Heart right ventricle (tissue), 16 donors: ENCODE results near the gene MUC5B. TPM values are rescaled to one million over a fixed set of nuclear protein-coding genes. Genes with fewer than 3 reads are reported as not detected.
A peak's percentile ranks its signal among the peaks of the same experiment; 100 is the strongest.

ENCODE experiments used
- ATAC-seq, 8 donors: fragments of 200-7000 bp; cut with Tn5 transposase; one replicate each; pipeline ENCODE4 v1.9.1; 2020; ENCODE audit warnings: mild to moderate bottlenecking in 8 of 8, moderate library complexity in 8 of 8, moderate number of reproducible peaks in 1 of 8
- DNase-seq, 2 donors: peaks; one replicate each; pipeline ENCODE4 v3.0.0-alpha.2; 2020
- H3K27ac ChIP-seq, 10 donors: fragments of 200-600 bp; sonication (generic) in 2 of 10; one replicate each; pipeline versions ENCODE4 v1.5.0 to v1.8.0; 2020 to 2022; ENCODE audit warnings: mild to moderate bottlenecking in 3 of 10
- H3K27me3 ChIP-seq, 7 donors: fragments of 200-600 bp; one replicate each; pipeline ENCODE4 v1.8.0; 2021 to 2022; ENCODE audit warnings: mild to moderate bottlenecking in 2 of 7
- H3K36me3 ChIP-seq, 9 donors: fragments of 200-600 bp; sonication (generic) in 1 of 9; one replicate each; pipeline versions ENCODE4 v1.5.0 to v1.8.0; 2020 to 2022; ENCODE audit warnings: mild to moderate bottlenecking in 2 of 9
- H3K4me1 ChIP-seq, 9 donors: fragments of 200-600 bp; sonication (generic) in 1 of 9; one replicate each; pipeline versions ENCODE4 v1.5.0 to v1.8.0; 2020 to 2022; ENCODE audit warnings: mild to moderate bottlenecking in 4 of 9
- H3K4me3 ChIP-seq, 10 donors: fragments of 200-600 bp; sonication (generic) in 2 of 10; one replicate each; pipeline versions ENCODE4 v1.5.0 to v1.8.0; 2020 to 2022; ENCODE audit warnings: mild to moderate bottlenecking in 7 of 10, moderate library complexity in 2 of 10
- H3K9me3 ChIP-seq, 11 donors: fragments of 200-600 bp in 10 of 11; sonication (generic) in 2 of 11; one replicate each; pipeline versions ENCODE4 v1.5.0 to v1.8.0; 2013 to 2022; ENCODE audit warnings: mild to moderate bottlenecking in 2 of 11, control low read depth in 1 of 11, moderate library complexity in 1 of 11
- WGBS, 2 donors: extraction: QIAGEN DNeasy Blood & Tissue Kit; methylation state at CpG; one replicate each; pipeline ENCODE4 v1.1.7; 2013; ENCODE audit warnings: inconsistent platforms in 1 of 2; 5-methylcytosine and 5-hydroxymethylcytosine counted together
- intact Hi-C, 10 donors: fragments of 100-400 bp; cut with DNase I; formaldehyde crosslinking; loops; one replicate each; pipeline versions ENCODE4 v1.11.1 to v1.14.2; 2022
- polyA plus RNA-seq, 2 donors: library from polyadenylated mRNA; stranded (reverse); fragments of 200-250 nt; gene quantifications; one replicate each; pipeline ENCODE4 v1.2.3, GENCODE V29; 2013
- total RNA-seq, 10 donors: library from RNA; stranded (reverse); fragmentation: NEBNext Ultra II Directional in 3 of 10; extraction: Animal tissue kit (Norgen Biotek cat#: 25700) in 3 of 10; gene quantifications; one replicate each; pipeline versions ENCODE4 v1.2.1 to v1.2.4, GENCODE V29; 2021 to 2023
- TF ChIP-seq, protein P1 (sequence below), 9 donors: fragments of 200-600 bp; sonication (generic) in 2 of 9; IDR thresholded peaks; one replicate each; pipeline versions ENCODE4 v1.5.0 to v1.8.0; 2021 to 2022; ENCODE audit warnings: antibody characterized with exemption in 9 of 9, mild to moderate bottlenecking in 5 of 9, moderate library complexity in 1 of 9
- donor health status: Arrhythmogenic right ventricular cardiomyopathy.
- donor health status: ischemic (EF 13 %, LVEDD 7.1; RV severe dilation, severe dysfunction).
- donor health status: healthy with polysubstance abuse.
- donor health status: DM: no; HTN: yes; CAD: no.
- donor health status: DM: no; HTN: no; CAD: no.
- donor health status: ischemic (EF 25% LVEDD 6.9; RV normal size, moderate dysfunction).
- donor health status: ischemic (EF 25% LVEDD 5.7; RV mildly dilated, moderate dysfunction).
- donor health status: healthy.
- donor health status: DM: yes; HTN: yes; CAD: no.
- donor health status: Ischemic cardiomyopathy.
- donor health status: ischemic (EF 35%, LVEDD 5.7; RV mildly dilated, moderate dysfunction).
- donor health status: nonischemic (EF 11% LVEDD 7.7; RV severe dilation, severe dysfunction).
- donor health status: DM: yes; HTN: yes; CAD: no.
- donor health status: PGD.
- donor health status: ischemic (EF 29% LVEDD 5.4; RV normal size, mild dysfunction).
- donor health status: nonischemic (EF 23%, LVEDD 6.1; RV moderate dilation, normal function).

The MUC5B gene
- total and polyA plus RNA-seq, 12 donors: not detected

DNA sequence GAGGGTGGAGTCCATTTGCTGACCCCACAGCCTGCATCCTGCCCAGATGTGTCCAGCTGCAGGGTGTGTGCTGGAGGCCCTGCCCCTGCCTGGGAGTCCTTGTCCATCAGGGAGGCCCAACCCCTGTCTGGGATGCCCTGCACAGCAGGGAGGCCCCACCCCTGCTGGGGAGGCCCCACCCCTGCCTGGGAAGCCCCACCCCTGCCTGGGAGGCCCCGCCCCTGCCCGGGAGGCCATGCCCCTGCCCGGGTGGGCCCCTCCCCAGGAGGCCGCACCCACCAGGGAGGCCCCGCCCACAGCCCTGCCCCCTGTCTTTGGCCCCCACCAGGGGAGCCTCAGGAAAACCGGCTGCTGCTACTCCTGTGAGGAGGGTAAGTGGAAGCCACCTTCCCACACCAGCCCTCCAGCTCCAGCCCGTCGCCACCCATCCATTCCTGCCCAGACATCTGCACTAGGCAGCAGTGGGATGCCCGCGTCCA, 37.2 kb downstream of the MUC5B start:
- Histone ChIP-seq H3K36me3 (no peaks in the 10 kb centered on the region), H3K9me3 (no peaks in the 10 kb centered on the region), H3K4me1 (peaks cover 4 to 17% (median 14%) of the 10 kb centered on the region in 9 donors), H3K27me3 (no peaks in the 10 kb centered on the region), H3K4me3 (no peak overlapping the region), H3K27ac (no peak overlapping the region)
- 64 to 76% methylated on average over 8 to 10 of the region's 10 CpGs for WGBS, 2 donors
- ATAC-seq (peak in 3 of 8 donors; percentile 8 to 24 (median 14)), DNase-seq (no peak)
- intact Hi-C loops: loop anchor here in 2 of 10 donors (10.0 kb wide), 1 partner anchor 255 kb away; no protein-coding TSS in a partner anchor
- TF ChIP-seq, protein P1, sequence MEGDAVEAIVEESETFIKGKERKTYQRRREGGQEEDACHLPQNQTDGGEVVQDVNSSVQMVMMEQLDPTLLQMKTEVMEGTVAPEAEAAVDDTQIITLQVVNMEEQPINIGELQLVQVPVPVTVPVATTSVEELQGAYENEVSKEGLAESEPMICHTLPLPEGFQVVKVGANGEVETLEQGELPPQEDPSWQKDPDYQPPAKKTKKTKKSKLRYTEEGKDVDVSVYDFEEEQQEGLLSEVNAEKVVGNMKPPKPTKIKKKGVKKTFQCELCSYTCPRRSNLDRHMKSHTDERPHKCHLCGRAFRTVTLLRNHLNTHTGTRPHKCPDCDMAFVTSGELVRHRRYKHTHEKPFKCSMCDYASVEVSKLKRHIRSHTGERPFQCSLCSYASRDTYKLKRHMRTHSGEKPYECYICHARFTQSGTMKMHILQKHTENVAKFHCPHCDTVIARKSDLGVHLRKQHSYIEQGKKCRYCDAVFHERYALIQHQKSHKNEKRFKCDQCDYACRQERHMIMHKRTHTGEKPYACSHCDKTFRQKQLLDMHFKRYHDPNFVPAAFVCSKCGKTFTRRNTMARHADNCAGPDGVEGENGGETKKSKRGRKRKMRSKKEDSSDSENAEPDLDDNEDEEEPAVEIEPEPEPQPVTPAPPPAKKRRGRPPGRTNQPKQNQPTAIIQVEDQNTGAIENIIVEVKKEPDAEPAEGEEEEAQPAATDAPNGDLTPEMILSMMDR (IDR thresholded peaks at IDR 0.05): no peak

DNA sequence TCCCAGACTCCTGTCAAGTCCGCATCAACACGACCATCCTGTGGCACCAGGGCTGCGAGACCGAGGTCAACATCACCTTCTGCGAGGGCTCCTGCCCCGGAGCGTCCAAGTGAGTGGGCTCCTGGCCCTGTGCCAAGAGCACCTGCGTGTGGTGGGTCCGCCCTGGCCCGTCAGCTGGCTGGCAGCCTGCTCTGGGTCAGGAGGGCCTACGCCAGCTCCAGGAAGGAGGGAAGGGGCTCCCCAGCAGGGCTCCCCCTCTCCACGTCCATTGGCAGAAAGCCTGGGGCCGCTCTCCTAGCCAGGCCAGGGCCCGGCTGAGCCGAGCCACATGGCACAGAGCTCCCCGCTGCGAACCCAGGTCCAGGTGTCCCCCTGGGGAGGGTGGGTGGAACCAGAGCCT, 37.8 kb downstream of the MUC5B start:
- DNase-seq: no peak
- intact Hi-C loops: loop anchor here in 2 of 10 donors (10.0 kb wide), 1 partner anchor 254 kb away; no protein-coding TSS in a partner anchor
- H3K9me3 ChIP-seq: no peaks in the 10 kb centered on the region
- H3K27me3 ChIP-seq: no peaks in the 10 kb centered on the region
- no peak overlapping the region for H3K27ac ChIP-seq
- H3K4me1 ChIP-seq: peaks cover 4 to 17% (median 14%) of the 10 kb centered on the region in 9 donors
- no peak overlapping the region for H3K4me3 ChIP-seq
- TF ChIP-seq, protein P1 (IDR thresholded peaks at IDR 0.05): no peak
- no peak for ATAC-seq
- H3K36me3 ChIP-seq: no peaks in the 10 kb centered on the region
- 86 to 91% methylated on average over 16 to 17 of the region's 17 CpGs for WGBS, 2 donors

GRCh38 chr11:1261241-1262071, 38.6 kb downstream of the MUC5B start:
- H3K9me3 ChIP-seq: no peaks in the 10 kb centered on the region
- intact Hi-C loops: loop anchor here in 2 of 10 donors (1.0 to 10.0 kb wide), 2 partner anchors 47 to 253 kb away; no protein-coding TSS in a partner anchor
- ATAC-seq (peak in 1 of 8 donors; percentile 9), DNase-seq (no peak)
- TF ChIP-seq, protein P1 (IDR thresholded peaks at IDR 0.05): no peak
- no peak overlapping the region for H3K27ac ChIP-seq
- H3K36me3 ChIP-seq: no peaks in the 10 kb centered on the region
- 93 to 94% methylated on average over 39 of the region's 39 CpGs for WGBS, 2 donors
- no peaks in the 10 kb centered on the region for H3K27me3 ChIP-seq
- peak overlapping the region in 4 of 10 donors; percentile 54 to 62 (median 58) for H3K4me3 ChIP-seq
- peaks cover 4 to 17% (median 14%) of the 10 kb centered on the region in 9 donors for H3K4me1 ChIP-seq

DNA sequence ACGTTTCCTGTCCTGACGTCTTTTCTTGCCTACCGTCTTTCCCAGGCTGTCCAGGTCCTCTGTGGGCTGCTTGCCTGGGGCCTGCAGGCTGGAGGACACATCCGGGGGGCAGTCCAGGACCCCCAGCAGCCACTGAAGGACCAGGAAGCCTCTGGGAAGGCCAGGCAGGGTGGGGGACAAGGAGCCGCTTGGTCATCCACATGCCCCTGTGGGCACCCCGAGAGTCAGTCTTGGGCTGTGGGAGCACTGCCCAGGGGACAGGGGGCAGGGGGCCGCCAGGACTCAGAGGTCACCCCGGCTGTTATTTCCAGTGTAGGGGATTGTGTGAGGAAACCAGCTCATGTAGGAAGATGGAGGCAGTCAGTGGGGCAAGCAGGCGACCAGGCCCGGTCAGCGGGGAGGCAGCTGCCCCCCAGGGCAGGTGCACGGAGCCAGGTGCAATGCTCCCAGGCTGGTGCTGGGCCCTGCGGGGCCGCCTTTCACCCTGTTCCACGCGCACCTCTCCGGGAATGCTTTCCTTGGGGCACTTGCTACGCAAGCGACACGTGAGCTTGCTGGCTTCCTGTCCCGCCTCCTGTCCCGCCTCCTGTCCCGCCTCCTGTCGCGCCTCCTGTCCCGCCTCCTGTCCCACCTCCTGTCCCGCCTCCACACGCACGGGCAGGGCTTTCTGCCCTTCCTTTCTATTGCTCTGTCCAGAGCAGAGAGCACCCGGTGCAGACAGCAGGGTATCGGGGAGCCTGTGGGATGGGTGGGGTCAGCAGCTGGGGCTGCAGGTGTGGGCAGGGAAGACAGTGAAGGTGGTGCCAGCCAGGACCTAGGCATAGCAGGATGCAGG, 39.5 kb downstream of the MUC5B start:
- H3K4me3 ChIP-seq: peak overlapping the region; percentile 32 to 62 (median 54)
- intact Hi-C loops: loop anchor here in 2 of 10 donors (1.0 to 10.0 kb wide), 2 partner anchors 46 to 252 kb away; no protein-coding TSS in a partner anchor
- peak overlapping the region in 9 of 10 donors; percentile 73 to 85 (median 79) for H3K27ac ChIP-seq
- 16 to 17% methylated on average over 30 to 31 of the region's 31 CpGs for WGBS, 2 donors
- ATAC-seq: peak; percentile 91 to 97 (median 96)
- no peaks in the 10 kb centered on the region for H3K36me3 ChIP-seq
- TF ChIP-seq, protein P1 (IDR thresholded peaks at IDR 0.05): no peak
- H3K9me3 ChIP-seq: no peaks in the 10 kb centered on the region
- peaks cover 4 to 17% (median 14%) of the 10 kb centered on the region in 9 donors for H3K4me1 ChIP-seq
- no peaks in the 10 kb centered on the region for H3K27me3 ChIP-seq
- peak; percentile 89 to 92 for DNase-seq
